ENCODE data around the gene NTSR1.
A peak's percentile ranks its signal among the peaks of the same experiment; 100 is the strongest.

The NTSR1 gene

DNA sequence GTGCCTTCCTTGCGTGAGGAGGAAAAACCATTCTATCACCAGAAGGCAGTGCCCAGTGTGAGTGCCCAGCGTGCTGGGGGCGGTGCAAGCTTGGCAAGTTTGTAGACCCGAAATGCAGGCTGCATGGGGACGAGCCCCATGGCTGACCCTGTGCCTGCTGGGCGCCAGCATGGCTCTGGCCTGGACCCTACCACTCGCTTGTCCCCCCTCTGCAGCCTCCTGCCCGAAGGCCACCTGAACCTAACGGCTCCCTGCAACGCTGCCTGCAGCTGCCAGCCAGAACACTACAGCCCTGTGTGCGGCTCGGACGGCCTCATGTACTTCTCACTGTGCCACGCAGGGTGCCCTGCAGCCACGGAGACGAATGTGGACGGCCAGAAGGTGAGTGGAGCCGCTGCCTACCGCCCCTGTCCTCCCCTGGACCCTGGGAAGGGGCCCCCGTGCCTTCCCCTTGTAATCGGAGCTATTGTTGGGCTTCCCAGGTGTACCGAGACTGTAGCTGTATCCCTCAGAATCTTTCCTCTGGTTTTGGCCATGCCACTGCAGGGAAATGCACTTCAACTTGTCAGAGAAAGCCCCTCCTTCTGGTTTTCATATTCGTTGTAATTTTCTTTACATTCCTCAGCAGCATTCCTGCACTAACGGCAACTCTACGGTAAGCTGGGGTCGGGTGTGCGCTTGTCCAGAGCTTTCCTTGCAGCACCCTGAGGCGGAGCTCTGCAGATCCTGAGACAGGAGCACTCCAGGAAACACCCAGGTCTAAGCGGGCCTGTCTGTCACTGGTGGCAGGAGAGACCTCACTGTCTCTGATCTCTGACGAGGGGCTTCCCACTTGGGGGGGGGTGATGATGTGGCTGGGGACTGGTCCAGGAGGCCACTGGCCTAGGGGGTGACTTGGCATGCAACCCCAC lies 40.9 kb upstream of the NTSR1 start:
- H3K4me1 ChIP-seq (ENCODE audit: control extremely low read depth in 1 of 4, control insufficient read depth in 4 of 4, insufficient read depth in 4 of 4, low read length in 3 of 4), result no peaks in the 10 kb centered on the region
- no peak overlapping the region for H3K27ac ChIP-seq (ENCODE audit: insufficient read depth in 1 of 2, low read depth in 1 of 2, low read length in 2 of 2, poor library complexity in 1 of 2, severe bottlenecking in 2 of 2)
- WGBS (ENCODE audit: insufficient coverage), result 98% methylated on average over 30 of the region's 30 CpGs
- no peaks in the 10 kb centered on the region for H3K27me3 ChIP-seq (replicated peaks in 2 of 5; ENCODE audit: control insufficient read depth in 4 of 5, insufficient read depth in 5 of 5, low read length in 4 of 5)
- no peak for DNase-seq
- POLR2A ChIA-PET, result interaction anchor here (0.7 kb wide), 1 partner anchor 16 kb away, joined by 3 read pairs; no protein-coding TSS in a partner anchor
- H3K9me3 ChIP-seq (ENCODE audit: control extremely low read depth in 1 of 5, control insufficient read depth in 4 of 5, insufficient read depth in 2 of 5, low read depth in 1 of 5, low read length in 4 of 5), result no peaks in the 10 kb centered on the region
- no peak overlapping the region for H3K4me3 ChIP-seq (ENCODE audit: control insufficient read depth in 1 of 7, extremely low read depth in 1 of 7, insufficient read depth in 4 of 7, low read depth in 2 of 7, low read length in 6 of 7)
- H3K36me3 ChIP-seq (ENCODE audit: control insufficient read depth in 4 of 4, insufficient read depth in 4 of 4, low read length in 3 of 4), result peaks cover 0 to 95% (median 40%) of the 10 kb centered on the region in 4 experiments
- CTCF ChIA-PET, result interaction anchor here (0.7 to 1.5 kb wide), 8 partner anchors 12 to 140 kb away, joined by 3 to 9 read pairs (median 4); no protein-coding TSS in a partner anchor

DNA sequence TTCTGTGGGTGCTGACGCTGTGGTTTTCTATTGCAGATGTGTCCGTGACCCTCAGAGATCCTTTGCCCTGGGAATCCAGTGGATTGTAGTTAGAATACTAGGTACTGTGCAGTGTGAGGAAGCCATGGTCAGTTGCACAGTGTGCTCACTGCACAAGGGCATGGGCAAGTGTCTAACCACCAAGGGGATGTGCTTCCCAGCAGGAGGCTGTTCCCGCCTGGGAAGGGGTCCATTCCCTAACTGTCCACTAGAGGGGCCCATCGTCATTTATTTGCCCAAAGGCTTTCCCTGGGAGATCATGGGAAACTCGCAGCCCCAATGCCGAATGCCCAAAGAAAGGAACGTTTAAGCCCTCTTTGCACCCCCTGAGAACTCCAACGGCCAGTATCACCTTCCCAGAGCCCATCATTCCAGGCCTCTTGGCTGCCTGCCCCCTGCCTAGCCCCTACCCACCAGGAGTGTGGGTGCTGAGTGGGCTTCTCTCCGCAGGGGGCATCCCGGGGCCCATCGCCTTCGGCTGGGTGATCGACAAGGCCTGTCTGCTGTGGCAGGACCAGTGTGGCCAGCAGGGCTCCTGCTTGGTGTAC lies 40.1 kb upstream of the NTSR1 start:
- 79% methylated on average over 13 of the region's 13 CpGs for WGBS (ENCODE audit: insufficient coverage)
- ChIA-PET POLR2A (no interaction called here), CTCF (interaction anchor here (1.1 to 2.0 kb wide), 9 partner anchors 24 to 140 kb away, joined by 3 to 9 read pairs (median 5); no protein-coding TSS in a partner anchor)
- Histone ChIP-seq H3K27ac (ENCODE audit: insufficient read depth in 1 of 2, low read depth in 1 of 2, low read length in 2 of 2, poor library complexity in 1 of 2, severe bottlenecking in 2 of 2) (no peak overlapping the region), H3K4me1 (ENCODE audit: control extremely low read depth in 1 of 4, control insufficient read depth in 4 of 4, insufficient read depth in 4 of 4, low read length in 3 of 4) (no peaks in the 10 kb centered on the region), H3K27me3 (replicated peaks in 2 of 5; ENCODE audit: control insufficient read depth in 4 of 5, insufficient read depth in 5 of 5, low read length in 4 of 5) (no peaks in the 10 kb centered on the region), H3K4me3 (ENCODE audit: control insufficient read depth in 1 of 7, extremely low read depth in 1 of 7, insufficient read depth in 4 of 7, low read depth in 2 of 7, low read length in 6 of 7) (no peak overlapping the region), H3K36me3 (ENCODE audit: control insufficient read depth in 4 of 4, insufficient read depth in 4 of 4, low read length in 3 of 4) (peaks cover 0 to 89% (median 37%) of the 10 kb centered on the region in 4 experiments), H3K9me3 (ENCODE audit: control extremely low read depth in 1 of 5, control insufficient read depth in 4 of 5, insufficient read depth in 2 of 5, low read depth in 1 of 5, low read length in 4 of 5) (no peaks in the 10 kb centered on the region)
- DNase-seq, result peak in 2 of 3 donors; percentile 34 to 35

DNA sequence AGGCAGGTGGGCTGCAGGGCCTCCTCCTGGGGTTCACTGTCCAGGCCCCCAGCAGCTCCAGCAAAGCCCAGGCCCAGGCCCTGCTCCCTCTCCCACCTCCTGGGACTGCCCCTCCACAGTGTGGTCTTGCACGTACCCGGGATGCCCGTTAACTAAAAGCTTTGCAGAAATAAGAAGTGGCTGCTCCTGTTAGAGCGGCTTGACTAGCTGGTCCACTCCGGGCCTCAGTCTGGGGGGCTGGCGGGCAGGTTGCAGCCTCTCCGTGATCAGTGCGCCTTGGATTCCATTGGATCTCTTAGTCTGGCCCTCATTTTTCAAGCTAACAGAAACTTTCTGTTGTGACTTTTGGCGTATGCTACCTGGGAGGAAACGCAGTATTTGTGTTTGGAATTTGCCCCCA lies 39.4 kb upstream of the NTSR1 start:
- no peak overlapping the region for H3K27ac ChIP-seq (ENCODE audit: insufficient read depth in 1 of 2, low read depth in 1 of 2, low read length in 2 of 2, poor library complexity in 1 of 2, severe bottlenecking in 2 of 2)
- H3K27me3 ChIP-seq (replicated peaks in 2 of 5; ENCODE audit: control insufficient read depth in 4 of 5, insufficient read depth in 5 of 5, low read length in 4 of 5), result no peaks in the 10 kb centered on the region
- POLR2A ChIA-PET, result interaction anchor here (0.7 kb wide), 1 partner anchor 122 kb away, joined by 3 read pairs; no protein-coding TSS in a partner anchor
- H3K9me3 ChIP-seq (ENCODE audit: control extremely low read depth in 1 of 5, control insufficient read depth in 4 of 5, insufficient read depth in 2 of 5, low read depth in 1 of 5, low read length in 4 of 5), result no peaks in the 10 kb centered on the region
- peaks cover 0 to 82% (median 33%) of the 10 kb centered on the region in 4 experiments for H3K36me3 ChIP-seq (ENCODE audit: control insufficient read depth in 4 of 4, insufficient read depth in 4 of 4, low read length in 3 of 4)
- WGBS (ENCODE audit: insufficient coverage), result 96% methylated on average over 10 of the region's 10 CpGs
- no peaks in the 10 kb centered on the region for H3K4me1 ChIP-seq (ENCODE audit: control extremely low read depth in 1 of 4, control insufficient read depth in 4 of 4, insufficient read depth in 4 of 4, low read length in 3 of 4)
- CTCF ChIA-PET, result interaction anchor here (0.8 to 2.0 kb wide), 9 partner anchors 9 to 138 kb away, joined by 3 to 9 read pairs (median 4); no protein-coding TSS in a partner anchor
- DNase-seq, result no peak
- H3K4me3 ChIP-seq (ENCODE audit: control insufficient read depth in 1 of 7, extremely low read depth in 1 of 7, insufficient read depth in 4 of 7, low read depth in 2 of 7, low read length in 6 of 7), result no peak overlapping the region

DNA sequence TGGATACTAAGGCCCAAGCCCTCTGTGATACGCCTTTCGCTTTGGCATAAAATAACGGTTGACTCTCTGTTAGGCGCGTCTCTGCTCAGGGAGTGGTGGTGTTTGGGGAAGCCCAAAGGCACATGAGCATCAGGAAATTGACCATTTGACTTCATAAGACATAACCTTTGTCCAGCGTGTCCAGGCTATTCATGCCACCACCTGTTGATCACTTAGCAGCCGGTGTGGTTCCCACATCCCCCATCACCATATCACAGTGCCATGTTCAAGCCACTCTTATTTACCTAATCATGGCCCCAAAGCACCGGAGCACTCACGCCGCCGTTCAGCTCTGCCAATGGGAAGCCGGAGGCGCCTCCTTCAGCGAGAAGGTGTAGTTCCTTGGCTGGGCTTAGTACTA lies 38.5 kb upstream of the NTSR1 start:
- POLR2A ChIA-PET, result no interaction called here
- Histone ChIP-seq H3K4me1 (ENCODE audit: control extremely low read depth in 1 of 4, control insufficient read depth in 4 of 4, insufficient read depth in 4 of 4, low read length in 3 of 4) (peaks cover 0 to 2% (median 0%) of the 10 kb centered on the region in 4 experiments), H3K4me3 (ENCODE audit: control insufficient read depth in 1 of 7, extremely low read depth in 1 of 7, insufficient read depth in 4 of 7, low read depth in 2 of 7, low read length in 6 of 7) (no peak overlapping the region), H3K9me3 (ENCODE audit: control extremely low read depth in 1 of 5, control insufficient read depth in 4 of 5, insufficient read depth in 2 of 5, low read depth in 1 of 5, low read length in 4 of 5) (no peaks in the 10 kb centered on the region), H3K27ac (ENCODE audit: insufficient read depth in 1 of 2, low read depth in 1 of 2, low read length in 2 of 2, poor library complexity in 1 of 2, severe bottlenecking in 2 of 2) (no peak overlapping the region), H3K27me3 (replicated peaks in 2 of 5; ENCODE audit: control insufficient read depth in 4 of 5, insufficient read depth in 5 of 5, low read length in 4 of 5) (no peaks in the 10 kb centered on the region), H3K36me3 (ENCODE audit: control insufficient read depth in 4 of 4, insufficient read depth in 4 of 4, low read length in 3 of 4) (peaks cover 0 to 74% (median 31%) of the 10 kb centered on the region in 4 experiments)
- WGBS (ENCODE audit: insufficient coverage), result 98% methylated on average over 14 of the region's 14 CpGs
- DNase-seq, result no peak
- CTCF ChIA-PET, result interaction anchor here (0.8 to 2.0 kb wide), 8 partner anchors 8 to 137 kb away, joined by 3 to 7 read pairs (median 4); partner anchors contain the start of gene SLCO4A1

DNA sequence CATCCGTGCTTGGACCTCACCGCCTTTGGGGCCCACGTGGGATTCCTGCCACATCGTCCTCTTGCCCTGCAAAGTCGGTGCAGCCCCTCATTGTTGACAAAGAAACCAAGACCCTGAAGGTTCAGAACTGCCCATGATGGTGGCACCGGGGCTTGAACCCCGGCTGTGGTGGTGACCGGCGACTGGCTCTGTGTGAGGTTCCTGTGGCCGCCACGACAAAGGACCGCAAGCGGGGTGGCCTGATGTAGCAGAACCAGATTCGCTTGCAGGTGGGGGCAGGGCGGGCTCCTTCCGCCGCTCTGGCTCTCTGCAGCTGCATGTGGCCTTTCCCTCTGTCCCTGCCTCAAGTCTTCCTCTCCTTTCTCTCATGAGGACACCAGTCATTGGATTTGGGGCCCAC lies 37.6 kb upstream of the NTSR1 start:
- 97% methylated on average over 17 of the region's 17 CpGs for WGBS (ENCODE audit: insufficient coverage)
- POLR2A ChIA-PET, result no interaction called here
- H3K27ac ChIP-seq (ENCODE audit: insufficient read depth in 1 of 2, low read depth in 1 of 2, low read length in 2 of 2, poor library complexity in 1 of 2, severe bottlenecking in 2 of 2), result no peak overlapping the region

DNA sequence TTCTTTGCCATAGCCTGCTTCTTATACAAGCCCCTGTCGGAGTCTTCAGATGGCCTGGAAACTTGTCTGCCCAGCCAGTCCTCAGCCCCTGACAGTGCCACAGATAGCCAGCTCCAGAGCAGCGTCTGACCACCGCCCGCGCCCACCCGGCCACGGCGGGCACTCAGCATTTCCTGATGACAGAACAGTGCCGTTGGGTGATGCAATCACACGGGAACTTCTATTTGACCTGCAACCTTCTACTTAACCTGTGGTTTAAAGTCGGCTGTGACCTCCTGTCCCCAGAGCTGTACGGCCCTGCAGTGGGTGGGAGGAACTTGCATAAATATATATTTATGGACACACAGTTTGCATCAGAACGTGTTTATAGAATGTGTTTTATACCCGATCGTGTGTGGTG lies 36.9 kb upstream of the NTSR1 start:
- peaks cover 0 to 62% (median 25%) of the 10 kb centered on the region in 4 experiments for H3K36me3 ChIP-seq (ENCODE audit: control insufficient read depth in 4 of 4, insufficient read depth in 4 of 4, low read length in 3 of 4)
- CTCF ChIA-PET, result interaction anchor here (0.8 to 1.2 kb wide), 2 partner anchors 14 to 136 kb away, joined by 3 to 4 read pairs; no protein-coding TSS in a partner anchor
- H3K9me3 ChIP-seq (ENCODE audit: control extremely low read depth in 1 of 5, control insufficient read depth in 4 of 5, insufficient read depth in 2 of 5, low read depth in 1 of 5, low read length in 4 of 5), result no peaks in the 10 kb centered on the region
- POLR2A ChIA-PET, result no interaction called here
- no peak overlapping the region for H3K4me3 ChIP-seq (ENCODE audit: control insufficient read depth in 1 of 7, extremely low read depth in 1 of 7, insufficient read depth in 4 of 7, low read depth in 2 of 7, low read length in 6 of 7)
- no peak overlapping the region for H3K27ac ChIP-seq (ENCODE audit: insufficient read depth in 1 of 2, low read depth in 1 of 2, low read length in 2 of 2, poor library complexity in 1 of 2, severe bottlenecking in 2 of 2)
- 93% methylated on average over 10 of the region's 15 CpGs for WGBS (ENCODE audit: insufficient coverage)
- peaks cover 0 to 8% (median 0%) of the 10 kb centered on the region in 4 experiments for H3K4me1 ChIP-seq (ENCODE audit: control extremely low read depth in 1 of 4, control insufficient read depth in 4 of 4, insufficient read depth in 4 of 4, low read length in 3 of 4)
- H3K27me3 ChIP-seq (replicated peaks in 2 of 5; ENCODE audit: control insufficient read depth in 4 of 5, insufficient read depth in 5 of 5, low read length in 4 of 5), result no peaks in the 10 kb centered on the region
- no peak for DNase-seq

More for the DNA sequence above, 37.6 kb upstream of the NTSR1 start:
- Histone ChIP-seq H3K4me1 (ENCODE audit: control extremely low read depth in 1 of 4, control insufficient read depth in 4 of 4, insufficient read depth in 4 of 4, low read length in 3 of 4) (peaks cover 0 to 7% (median 0%) of the 10 kb centered on the region in 4 experiments), H3K36me3 (ENCODE audit: control insufficient read depth in 4 of 4, insufficient read depth in 4 of 4, low read length in 3 of 4) (peaks cover 0 to 69% (median 29%) of the 10 kb centered on the region in 4 experiments), H3K9me3 (ENCODE audit: control extremely low read depth in 1 of 5, control insufficient read depth in 4 of 5, insufficient read depth in 2 of 5, low read depth in 1 of 5, low read length in 4 of 5) (no peaks in the 10 kb centered on the region), H3K27me3 (replicated peaks in 2 of 5; ENCODE audit: control insufficient read depth in 4 of 5, insufficient read depth in 5 of 5, low read length in 4 of 5) (no peaks in the 10 kb centered on the region), H3K4me3 (ENCODE audit: control insufficient read depth in 1 of 7, extremely low read depth in 1 of 7, insufficient read depth in 4 of 7, low read depth in 2 of 7, low read length in 6 of 7) (no peak overlapping the region)
- CTCF ChIA-PET, result interaction anchor here (0.8 to 1.0 kb wide), 2 partner anchors 28 to 136 kb away, joined by 3 read pairs; partner anchors contain the start of gene SLCO4A1
- no peak for DNase-seq

Measured in common myeloid progenitor, CD34-positive (primary cell).